ENCODE measurements around the gene GPR158.

GPR158 gene

DNA sequence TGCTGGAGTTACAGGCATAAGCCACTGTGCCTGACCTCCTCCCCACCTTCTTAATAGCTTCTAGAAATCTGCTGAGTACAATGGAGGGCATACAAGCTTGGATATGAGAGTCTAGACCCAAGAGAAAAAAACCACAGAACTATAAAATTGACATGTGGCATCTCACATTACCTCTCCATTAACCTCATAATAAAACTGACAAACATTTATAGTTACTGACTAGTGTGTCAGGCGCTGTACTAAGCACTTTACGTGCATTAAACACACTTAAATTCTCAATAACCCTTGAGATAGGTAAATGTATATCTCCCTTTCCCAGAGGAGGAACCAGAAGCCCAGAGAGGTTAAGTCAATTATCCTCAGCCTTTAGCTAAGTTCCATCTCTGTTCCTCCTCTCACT, 458.7 kb downstream of the GPR158 start:
- TF ChIP-seq, protein P1, sequence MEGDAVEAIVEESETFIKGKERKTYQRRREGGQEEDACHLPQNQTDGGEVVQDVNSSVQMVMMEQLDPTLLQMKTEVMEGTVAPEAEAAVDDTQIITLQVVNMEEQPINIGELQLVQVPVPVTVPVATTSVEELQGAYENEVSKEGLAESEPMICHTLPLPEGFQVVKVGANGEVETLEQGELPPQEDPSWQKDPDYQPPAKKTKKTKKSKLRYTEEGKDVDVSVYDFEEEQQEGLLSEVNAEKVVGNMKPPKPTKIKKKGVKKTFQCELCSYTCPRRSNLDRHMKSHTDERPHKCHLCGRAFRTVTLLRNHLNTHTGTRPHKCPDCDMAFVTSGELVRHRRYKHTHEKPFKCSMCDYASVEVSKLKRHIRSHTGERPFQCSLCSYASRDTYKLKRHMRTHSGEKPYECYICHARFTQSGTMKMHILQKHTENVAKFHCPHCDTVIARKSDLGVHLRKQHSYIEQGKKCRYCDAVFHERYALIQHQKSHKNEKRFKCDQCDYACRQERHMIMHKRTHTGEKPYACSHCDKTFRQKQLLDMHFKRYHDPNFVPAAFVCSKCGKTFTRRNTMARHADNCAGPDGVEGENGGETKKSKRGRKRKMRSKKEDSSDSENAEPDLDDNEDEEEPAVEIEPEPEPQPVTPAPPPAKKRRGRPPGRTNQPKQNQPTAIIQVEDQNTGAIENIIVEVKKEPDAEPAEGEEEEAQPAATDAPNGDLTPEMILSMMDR (IDR thresholded peaks at IDR 0.05; ENCODE audit: insufficient read depth, low read length, missing control alignments) = no peak
- POLR2A ChIA-PET = no interaction called here
- no peak overlapping the region for H3K4me3 ChIP-seq (ENCODE audit: low read depth, low read length)
- no peak for DNase-seq (ENCODE audit: low read depth, low spot score)
- CTCF ChIA-PET = no interaction called here

DNA sequence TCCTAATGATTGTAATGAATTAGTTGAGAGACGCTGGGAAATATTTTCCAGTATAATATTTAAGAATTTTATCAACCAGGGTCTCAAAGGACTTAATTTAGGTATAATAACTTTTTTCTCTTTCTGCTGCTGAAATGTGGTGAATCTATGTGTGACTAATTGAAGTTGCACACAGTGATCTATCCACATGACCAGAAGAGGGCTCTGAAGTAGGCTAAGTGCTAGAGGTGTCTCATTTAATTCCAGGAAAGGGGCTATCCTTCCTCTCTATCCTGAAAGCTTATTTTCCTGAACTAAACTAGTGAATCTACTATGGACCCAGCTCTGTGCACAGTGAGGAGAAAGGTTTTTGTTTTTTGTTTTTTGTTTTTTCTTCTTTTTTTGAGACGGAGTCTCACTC, 464.8 kb downstream of the GPR158 start:
- ChIA-PET POLR2A (no interaction called here), CTCF (no interaction called here)
- no peak overlapping the region for H3K4me3 ChIP-seq (ENCODE audit: low read depth, low read length)
- TF ChIP-seq, protein P1 (IDR thresholded peaks at IDR 0.05; ENCODE audit: insufficient read depth, low read length, missing control alignments) = no peak
- no peak for DNase-seq (ENCODE audit: low read depth, low spot score)

DNA sequence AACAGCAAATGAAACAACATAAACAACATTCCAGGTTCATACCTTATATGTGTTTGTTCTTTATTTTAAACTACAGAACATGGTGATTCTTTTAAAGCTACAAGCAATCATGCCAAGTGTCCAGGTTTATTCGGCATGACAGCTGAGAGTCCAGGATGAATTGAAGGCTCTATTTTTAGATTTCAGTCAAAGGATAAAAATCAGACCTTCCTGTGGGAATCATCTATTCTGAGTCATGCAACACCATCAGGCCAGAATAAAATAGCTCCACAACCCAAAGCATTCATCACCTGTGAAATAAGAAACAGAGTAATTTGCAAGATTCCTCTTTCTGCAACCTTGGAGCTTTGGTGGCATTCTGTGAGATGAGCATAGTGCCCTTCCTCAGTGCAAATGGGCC, 466.8 kb downstream of the GPR158 start:
- H3K4me3 ChIP-seq (ENCODE audit: low read depth, low read length) = no peak overlapping the region
- no peak for DNase-seq (ENCODE audit: low read depth, low spot score)
- TF ChIP-seq, protein P1 (IDR thresholded peaks at IDR 0.05; ENCODE audit: insufficient read depth, low read length, missing control alignments) = no peak
- CTCF ChIA-PET = no interaction called here
- POLR2A ChIA-PET = no interaction called here

- TF ChIP-seq, protein P1 (IDR thresholded peaks at IDR 0.05; ENCODE audit: insufficient read depth, low read length, missing control alignments) = no peak
- CTCF ChIA-PET = no interaction called here
- no peak for DNase-seq (ENCODE audit: low read depth, low spot score)
- POLR2A ChIA-PET = no interaction called here
- H3K4me3 ChIP-seq (ENCODE audit: low read depth, low read length) = no peak overlapping the region
Measured at GRCh38 chr10:25642721-25643120, 467.9 kb downstream of the GPR158 start.

DNA sequence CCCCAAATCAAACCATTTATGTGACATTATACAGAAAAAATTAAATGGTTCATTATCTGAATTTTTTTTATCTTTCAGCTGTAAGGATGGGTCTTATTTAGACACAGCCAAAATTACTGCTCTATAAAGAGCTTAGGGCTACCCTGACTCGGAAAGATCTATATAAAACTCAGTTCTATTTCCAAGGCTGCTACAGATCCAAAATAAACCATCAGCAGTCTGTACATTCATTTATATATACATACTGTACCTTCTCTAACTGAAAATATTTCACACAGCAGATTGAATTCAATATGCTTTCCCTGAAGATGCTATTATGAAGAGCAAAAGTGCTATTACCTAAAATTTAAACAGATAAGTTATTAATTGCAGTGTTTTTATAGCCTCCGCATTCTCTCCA, 471.6 kb downstream of the GPR158 start:
- no peak for DNase-seq (ENCODE audit: low read depth, low spot score)
- TF ChIP-seq, protein P1 (IDR thresholded peaks at IDR 0.05; ENCODE audit: insufficient read depth, low read length, missing control alignments) = no peak
- H3K4me3 ChIP-seq (ENCODE audit: low read depth, low read length) = no peak overlapping the region
- POLR2A ChIA-PET = no interaction called here
- CTCF ChIA-PET = no interaction called here

DNA sequence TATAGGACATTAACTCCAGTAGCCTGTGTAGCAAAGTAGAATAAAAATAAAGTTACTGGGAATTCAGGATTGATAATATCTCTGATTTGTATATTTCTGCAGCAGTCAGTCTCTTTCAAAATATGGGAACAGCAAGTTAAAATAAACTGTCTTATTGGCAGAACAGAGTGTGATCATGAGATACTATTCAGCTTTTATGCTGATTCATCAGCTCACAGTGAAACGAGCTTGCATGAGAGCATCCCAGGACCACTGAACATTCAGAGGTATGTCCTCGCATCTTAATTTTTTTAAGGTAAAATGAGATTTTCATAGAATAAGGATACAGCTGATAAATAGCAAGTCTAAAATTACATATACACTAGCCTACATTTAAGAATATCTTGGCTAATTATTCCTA, 476.7 kb downstream of the GPR158 start:
- ChIA-PET CTCF (no interaction called here), POLR2A (no interaction called here)
- DNase-seq (ENCODE audit: low read depth, low spot score) = no peak
- no peak overlapping the region for H3K4me3 ChIP-seq (ENCODE audit: low read depth, low read length)
- TF ChIP-seq, protein P1 (IDR thresholded peaks at IDR 0.05; ENCODE audit: insufficient read depth, low read length, missing control alignments) = no peak

All from AG04449 (cell line).